Iris pigment epithelial cell (primary cell): ENCODE results near the gene HOXD1.

Experiments used
- DNase-seq: peaks from one replicate; pipeline ENCODE4 v3.0.0-alpha.2; 2011; ENCODE audit warnings: low read depth

HOXD1 gene

GRCh38 chr2:176187899-176188773, at the start of gene HOXD1:
Gene HOXD1, plus strand, starts transcription at chr2:176188668. Its CDS starts 134 bp downstream, at chr2:176188802.
- no peak for DNase-seq

DNA sequence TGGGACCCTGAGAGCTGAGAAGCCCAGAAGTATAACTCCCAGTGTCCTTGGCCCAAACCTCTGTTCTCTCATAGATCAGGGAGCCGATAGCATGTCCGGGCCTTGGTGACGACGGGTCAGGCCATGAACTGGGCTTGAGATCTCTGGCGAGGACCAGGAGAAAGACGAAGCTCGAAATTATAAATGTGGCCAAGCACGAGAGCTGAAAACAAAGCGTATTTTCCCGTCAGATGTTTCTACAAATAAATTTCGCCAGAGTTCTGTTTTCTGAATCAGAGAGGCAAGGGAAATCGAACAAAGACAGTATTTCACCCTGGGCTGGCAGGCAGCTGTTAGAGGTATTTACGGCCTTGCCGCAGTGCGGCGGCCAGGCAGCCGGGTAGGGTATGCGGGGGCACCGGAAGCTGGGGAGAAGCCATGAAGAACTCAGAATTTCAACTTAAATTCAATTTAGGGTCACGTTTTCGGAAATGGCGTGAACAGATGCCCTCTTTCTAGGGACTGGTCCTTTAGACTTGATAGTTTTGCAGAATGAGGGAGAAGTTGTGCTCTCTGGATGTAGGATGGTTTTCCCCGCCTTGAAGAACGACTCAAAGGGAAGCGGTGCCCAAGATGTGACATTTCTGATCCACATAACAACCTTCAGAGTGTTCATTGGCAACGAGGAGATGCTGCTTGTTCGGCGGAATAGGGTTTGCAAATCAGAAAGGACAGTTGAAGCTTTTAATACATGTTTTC, 49.4 kb upstream of the HOXD1 start:
- no peak for DNase-seq

DNA sequence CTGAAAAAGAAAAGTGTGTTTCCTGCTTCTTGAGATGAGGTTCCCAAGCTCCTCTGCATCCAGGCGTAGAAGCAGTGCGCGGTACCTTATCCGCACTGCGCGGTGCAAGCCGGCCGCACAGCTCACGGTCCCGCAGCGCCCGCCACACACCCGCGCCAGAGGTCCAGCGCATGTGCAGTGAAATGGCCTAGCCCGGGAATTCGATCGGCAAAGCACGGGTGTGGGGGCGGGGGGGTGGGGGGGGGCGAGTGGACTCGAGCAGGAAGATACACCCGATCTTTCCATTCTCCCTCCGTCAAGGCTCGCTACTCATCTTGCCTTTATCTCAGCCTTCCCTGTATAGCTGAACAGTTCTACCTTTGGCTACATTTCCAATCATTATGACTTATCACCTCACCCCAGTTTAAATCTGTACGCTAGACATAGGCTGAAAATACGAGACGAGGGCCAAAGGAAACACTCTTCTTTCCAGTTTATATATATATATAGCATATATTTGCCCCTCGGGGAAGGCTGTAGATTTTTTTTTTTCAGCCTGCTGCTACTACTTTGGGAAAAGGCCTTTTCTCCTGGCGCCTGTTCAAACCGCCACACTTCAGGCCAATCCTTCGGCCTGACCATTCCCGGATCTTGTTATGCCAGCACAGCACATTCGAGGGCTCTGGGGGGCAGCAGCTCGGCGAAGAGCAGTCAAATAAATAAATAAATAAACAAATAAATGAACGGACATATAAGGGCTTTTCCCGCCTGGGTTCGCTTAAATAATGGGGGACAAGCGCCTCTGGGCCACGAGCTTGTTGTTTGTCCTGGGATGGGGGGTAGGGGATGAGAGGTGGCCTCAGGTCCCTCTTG, 48.6 kb upstream of the HOXD1 start:
- no peak for DNase-seq

DNA sequence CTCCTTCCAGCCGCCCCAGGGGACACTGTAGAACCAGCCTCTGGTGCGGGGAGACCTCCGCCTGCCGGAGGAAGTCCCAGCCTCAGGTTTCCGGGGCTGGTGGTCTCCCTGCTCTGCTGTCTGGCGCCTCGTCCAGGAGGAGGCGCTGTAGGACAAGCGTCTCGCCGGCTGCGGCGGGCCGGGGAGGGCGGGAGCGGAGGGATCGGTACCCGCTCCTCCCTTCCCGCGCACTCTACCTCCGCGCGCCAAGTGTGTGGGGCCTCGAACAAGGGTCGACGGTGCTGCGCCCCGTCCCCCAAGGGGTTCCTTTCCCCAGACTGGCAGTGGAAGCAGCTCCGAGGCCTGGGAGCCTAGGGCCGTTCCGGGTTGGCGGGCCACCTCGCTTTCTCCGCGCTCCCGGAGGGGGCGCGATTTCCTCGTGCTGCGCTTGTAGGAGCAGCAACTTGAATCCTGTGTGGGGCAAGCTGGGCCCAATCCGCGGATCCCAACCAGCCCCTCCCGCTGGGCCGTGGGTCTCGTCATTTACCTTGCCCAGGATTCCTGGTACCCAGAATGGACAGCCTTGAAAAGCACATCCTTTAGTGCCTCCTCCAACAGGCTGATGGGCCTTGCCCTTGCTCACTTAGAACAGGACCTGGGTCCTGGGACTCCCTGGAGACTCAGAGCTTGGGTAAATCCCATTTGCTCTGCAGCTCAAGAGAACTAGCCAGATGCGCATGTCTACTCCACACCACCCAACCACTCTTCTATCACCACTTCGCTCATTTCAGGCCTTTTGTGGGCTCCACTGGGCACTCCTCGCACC, 47.8 kb upstream of the HOXD1 start:
- DNase-seq = peak; percentile 50

DNA sequence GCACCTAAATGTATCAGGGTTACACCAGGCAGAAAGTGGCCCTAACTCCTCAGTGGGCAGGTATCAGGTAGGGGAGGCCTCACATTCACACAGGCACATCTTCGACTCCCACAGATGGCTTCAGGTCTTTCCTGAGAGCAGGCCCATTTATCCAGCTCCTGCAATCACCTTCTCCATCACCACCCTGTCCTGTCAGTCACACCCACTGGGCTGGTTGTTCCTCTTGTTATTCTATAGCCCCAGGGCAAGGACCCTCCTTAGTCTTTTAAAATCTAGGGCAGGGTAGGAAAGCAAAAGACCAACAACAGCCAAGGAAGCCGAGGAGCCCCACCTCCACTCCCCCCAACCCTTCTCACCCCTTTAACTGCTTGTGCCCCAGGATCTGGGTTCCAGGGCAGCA, 46.2 kb upstream of the HOXD1 start:
- DNase-seq = no peak

DNA sequence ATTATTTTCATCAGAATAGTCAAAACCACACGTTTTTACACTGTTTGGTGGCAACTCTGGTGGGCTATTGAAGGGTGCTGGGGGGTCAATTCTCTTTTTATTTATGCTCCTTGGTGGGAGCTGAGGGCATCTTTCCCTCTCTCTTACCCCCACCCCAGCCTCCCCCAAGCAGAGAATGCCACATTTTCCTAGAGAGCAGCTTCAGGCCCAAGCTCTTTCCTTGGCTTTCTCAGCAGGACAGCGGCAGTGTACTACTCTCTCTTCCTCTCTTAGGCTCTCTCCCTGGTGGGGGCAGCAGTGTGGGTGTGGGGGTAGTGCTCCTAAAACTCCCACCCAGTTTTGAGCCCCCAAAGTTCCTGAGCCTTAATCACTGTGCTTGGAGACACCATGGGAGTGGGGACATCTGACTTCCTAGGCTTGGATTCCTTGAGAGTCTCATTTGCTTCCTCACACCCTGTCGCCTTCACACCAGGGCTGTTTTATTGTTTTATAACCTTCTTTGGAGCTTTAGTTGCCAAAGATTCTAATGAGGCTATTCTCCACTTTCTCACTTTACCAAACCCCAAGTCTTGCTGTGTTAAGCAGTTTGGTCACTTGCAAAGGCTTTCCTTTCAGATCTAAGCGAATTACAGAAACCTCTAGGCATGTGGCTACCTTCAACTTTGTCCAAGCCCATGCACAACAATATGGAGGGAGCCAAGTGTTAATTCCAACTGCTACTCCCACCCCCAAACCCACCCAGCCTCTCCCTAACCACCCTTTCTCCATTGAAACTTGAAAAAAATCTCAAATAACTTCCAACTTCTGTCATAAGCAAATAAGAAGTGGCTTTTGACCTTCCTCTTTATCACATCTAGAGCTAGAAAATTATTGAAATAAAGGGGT, 43.1 kb upstream of the HOXD1 start:
- DNase-seq = no peak

DNA sequence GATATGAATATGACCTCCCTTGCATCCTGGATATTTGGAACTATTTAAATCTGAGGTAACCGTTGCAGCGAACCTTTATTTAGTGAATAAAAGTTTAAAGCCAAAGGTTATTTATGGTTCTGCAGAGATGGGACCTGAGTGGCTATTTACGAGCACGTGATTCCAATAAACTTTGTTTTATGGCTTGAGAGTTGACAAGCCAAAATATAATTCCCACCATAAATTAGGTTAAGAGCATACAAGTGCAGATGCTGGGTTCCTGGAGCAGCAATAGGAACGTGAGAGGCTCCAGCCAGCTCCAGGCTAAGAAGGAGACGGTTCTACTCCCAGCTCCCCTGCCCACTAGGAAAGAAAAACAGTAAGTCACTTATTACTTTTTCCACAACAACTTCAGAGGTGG, 42.4 kb upstream of the HOXD1 start:
- no peak for DNase-seq

DNA sequence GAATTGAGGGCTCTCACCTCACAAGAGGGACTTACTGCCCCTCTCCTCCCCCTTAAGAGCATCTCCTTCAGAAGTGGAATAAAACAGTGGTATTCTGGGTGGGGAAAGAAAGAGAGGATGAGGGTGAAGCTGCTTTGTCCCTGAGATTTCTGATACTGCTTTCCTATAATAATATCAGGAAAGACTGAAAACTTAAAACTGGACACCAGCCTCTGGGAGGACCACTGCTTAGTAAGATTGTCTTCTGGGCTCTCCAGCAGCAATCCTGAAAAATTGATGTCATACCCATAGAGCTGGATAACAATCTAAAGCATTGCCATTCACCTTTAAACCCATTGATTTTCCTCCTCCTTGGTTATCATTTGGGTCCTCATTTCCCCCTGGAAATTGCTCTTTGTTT, 41.8 kb upstream of the HOXD1 start:
- no peak for DNase-seq

DNA sequence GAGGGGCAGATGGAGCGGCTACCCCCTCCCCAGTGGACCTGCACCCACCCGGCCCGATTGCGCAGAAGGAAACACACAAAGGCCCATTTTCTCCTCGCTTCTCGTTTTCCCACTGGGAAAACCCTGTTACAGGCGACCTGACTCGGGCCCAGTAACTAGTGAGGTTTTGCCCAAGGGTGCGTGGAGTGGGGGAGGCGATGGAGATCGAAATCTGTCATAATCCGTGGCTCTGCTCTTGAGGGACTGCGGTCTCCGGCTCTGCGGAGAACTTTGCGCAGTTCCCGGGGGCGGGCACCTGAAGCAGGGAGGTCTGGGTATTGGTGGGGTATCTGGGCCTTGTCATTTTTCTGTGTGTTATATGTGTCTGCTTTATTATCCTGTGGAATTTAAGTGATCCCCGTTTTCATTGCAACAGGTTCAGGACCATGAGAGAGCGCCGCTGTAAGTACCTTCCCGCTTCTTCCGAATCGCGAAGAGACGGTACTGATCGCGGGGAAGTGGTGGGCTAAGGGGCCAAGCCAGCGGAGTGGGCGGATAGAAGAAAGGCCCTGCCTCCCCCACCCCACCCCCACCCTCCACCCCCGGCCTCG, 41.2 kb upstream of the HOXD1 start:
- DNase-seq = no peak

DNA sequence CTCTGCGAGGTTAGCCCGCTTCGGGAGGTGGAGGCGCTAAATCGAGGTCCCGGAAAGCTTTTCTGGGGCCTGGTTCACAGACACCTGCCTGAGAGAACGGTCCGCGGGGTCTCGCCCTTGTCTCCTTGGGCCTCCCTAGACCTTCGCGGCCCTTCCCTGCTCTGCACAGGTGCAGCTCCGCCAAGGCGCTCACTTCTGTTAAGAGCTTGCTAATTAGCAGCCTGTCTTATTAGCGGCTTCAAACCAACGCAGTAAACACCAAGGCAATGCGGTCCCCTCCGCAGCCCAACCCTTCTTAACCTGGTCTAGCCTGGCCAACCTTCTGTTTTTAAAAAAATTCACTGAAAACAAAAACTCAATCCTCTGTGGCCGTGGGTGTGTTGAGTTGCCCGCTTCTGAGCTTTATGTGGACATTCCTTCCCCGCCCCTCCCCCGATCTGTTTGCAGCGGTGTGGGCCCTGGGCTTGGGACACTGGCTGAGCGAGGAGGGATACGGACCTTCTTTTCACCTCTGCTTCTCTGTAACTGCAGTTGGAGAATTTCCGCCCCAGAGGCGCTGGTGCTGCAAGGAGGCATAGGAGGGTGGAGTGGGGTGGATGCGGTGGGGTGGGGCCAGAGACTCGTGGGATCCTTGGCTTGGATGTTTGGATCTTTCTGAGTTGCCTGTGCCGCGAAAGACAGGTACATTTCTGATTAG, 40.5 kb upstream of the HOXD1 start:
- no peak for DNase-seq

DNA sequence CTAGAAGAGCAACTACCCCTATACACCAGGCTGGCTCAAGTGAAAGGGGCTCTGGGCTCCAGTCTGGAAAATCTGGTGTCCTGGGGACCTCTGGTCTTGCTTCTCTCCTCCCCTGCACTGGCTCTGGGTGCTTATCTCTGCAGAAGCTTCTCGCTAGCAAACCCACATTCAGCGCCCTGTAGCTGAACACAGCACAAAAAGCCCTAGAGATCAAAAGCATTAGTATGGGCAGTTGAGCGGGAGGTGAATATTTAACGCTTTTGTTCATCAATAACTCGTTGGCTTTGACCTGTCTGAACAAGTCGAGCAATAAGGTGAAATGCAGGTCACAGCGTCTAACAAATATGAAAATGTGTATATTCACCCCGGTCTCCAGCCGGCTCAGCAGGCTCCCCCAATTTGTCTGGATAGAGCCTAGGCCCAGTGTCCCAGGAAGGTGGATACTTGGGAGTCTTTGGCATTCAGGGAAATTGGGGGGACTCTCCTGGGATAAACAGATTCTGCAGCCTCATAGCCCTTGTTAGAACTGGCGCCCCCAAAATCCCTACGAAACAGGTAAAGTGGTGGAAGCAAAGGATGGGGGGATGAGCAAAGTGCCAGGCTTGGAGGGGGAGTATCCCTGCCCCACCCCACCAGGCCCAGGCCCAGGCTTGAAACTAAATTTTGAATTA, 39.6 kb upstream of the HOXD1 start:
- no peak for DNase-seq

- DNase-seq = no peak
Observed at GRCh38 chr2:176149481-176149938, 39.0 kb upstream of the HOXD1 start.

DNA sequence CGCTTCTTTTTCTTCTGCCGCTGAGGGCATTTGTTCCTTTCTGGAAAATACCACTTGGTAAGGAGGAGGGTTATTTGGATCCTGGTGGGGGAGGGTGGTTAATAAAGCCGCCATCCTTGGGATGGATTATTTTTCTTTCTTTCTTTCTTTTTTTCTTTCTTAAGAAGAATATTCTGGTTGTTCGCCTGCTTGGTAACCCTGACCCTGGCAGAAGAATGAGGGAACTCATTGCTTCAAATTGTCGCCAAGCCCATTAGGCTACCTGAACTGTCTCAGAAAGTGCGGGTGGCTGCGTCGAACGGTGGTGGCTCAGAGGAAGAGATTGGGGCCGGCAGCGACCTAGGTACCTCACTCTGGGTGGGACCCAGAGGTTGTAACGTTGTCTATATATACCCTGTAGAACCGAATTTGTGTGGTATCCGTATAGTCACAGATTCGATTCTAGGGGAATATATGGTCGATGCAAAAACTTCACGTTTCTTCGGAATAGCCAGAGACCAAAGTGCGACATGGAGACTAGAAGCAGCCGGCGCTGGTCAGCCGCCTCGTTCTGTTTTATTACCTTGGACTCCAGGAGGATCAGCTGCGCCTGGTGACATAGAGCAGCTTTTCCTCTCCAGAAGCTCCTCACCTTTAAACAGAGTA, 38.4 kb upstream of the HOXD1 start:
- no peak for DNase-seq

DNA sequence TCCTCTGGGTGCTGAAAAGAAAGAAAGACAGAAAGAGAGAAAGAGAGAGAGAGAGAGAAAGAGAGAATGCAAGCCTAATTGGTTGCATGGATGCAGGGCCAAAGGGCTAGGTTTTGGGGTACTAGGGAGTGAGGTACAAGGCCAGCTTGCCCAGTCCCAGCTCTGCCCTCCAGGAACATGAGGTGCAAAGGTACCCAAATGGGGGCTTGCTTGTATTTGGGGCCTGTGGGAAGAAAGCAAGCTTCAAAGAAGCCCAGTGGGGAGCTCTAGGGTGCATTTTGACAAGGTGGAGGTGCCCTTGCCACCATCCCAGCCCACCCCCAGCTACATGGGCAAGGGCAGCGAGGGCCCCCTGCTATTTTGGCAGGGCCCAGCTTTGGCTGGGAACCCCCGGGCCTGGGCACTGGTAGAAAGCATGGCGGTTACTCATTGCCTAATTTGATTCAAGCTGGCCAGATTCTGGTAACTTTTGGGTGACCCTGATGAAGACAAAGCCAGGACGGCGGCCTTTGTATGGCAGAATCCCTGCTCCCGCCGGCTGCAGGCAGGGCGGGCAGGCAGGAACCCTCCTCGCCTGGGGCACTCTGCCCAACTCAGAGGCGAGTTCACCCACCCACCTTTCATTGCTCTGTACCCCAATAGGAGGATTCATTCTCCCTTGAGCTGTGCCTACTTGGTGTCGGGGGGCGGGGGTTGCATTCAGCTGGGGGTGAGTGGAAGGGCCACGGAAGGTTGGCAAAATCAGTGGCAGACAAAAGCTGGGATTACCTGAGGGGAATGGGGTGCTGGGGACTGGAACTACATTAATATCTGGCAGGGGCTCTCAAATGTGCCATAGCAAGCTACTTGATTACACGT, 37.7 kb upstream of the HOXD1 start:
- DNase-seq = no peak

DNA sequence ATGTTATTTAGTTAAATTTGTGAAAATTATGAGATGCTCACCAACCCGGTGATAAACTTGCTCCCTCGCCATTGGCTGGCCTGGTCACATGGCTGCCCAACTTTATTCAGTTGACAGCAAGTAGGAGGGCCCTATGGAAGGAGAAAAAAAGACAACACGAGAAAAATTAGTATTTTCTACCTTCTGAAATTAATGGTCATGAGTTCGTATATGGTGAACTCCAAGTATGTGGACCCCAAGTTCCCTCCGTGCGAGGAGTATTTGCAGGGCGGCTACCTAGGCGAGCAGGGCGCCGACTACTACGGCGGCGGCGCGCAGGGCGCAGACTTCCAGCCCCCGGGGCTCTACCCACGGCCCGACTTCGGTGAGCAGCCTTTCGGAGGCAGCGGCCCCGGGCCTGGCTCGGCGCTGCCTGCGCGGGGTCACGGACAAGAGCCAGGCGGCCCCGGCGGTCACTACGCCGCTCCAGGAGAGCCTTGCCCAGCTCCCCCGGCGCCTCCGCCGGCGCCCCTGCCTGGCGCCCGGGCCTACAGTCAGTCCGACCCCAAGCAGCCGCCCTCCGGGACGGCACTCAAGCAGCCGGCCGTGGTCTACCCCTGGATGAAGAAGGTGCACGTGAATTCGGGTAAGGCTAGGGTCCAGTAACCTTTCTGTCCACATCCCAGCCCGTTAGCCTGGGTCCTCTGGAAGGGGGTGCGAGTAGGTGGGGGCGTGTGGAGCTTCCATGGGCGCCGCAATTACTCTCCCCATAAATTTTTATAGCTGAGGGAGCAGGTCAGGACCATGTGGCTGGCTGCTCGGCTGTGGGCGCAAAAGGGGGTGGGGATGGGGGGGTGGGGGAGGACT, 36.8 kb upstream of the HOXD1 start, which contains the start of gene HOXD4:
Gene HOXD4, plus strand, starts transcription at position 109 of the 846 bp plus-strand sequence. Its CDS starts 84 bp downstream, at position 193.
- DNase-seq = no peak
